ENCODE data around the gene TTC28.
"Not testable (repeated sequence)": the region's sequence is repeated elsewhere in the genome, so short reads cannot be mapped to it uniquely, and the experiment has no call there.

Gene TTC28

DNA sequence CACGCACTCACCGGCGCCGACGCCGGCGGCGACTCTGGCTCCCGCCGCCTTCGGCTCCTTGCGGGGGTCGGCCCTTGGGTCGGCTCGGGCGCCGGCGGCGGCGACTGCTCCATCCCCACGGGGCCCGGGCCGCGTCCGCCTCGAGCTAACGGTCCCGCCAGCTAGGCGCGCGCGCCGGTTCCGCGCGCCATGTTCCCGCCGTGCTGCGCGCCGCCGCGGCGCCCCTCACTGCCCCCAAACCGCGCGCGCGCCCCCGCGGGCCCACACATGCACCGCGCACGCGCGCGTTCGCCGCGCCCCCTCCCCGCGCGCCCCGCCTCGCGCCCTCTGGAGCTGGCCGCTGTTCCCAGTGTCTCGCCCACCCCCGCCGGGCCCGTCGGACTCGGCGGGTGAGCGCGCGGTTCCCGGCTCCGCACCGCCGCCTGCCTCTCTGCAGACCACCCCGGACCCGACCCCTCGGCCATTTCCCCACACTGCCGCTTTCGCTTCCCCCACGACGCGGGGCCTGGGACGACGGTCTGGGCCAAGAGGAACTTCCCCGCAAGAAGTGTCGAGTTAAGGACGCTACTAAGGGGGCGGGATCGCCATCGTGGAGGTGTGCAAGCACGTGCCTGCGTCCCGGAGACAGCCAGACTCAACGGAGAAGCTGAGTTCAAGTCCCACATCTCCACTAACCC lies at the start of gene TTC28:
TTC28 (minus strand) TSS at position 230 of the 677 bp plus-strand sequence; CDS start at position 113, 117 bp downstream.
- H3K4me3 ChIP-seq (ENCODE audit: low read depth, low read length) = peak within 1 kb of the TSS; percentile 40

DNA sequence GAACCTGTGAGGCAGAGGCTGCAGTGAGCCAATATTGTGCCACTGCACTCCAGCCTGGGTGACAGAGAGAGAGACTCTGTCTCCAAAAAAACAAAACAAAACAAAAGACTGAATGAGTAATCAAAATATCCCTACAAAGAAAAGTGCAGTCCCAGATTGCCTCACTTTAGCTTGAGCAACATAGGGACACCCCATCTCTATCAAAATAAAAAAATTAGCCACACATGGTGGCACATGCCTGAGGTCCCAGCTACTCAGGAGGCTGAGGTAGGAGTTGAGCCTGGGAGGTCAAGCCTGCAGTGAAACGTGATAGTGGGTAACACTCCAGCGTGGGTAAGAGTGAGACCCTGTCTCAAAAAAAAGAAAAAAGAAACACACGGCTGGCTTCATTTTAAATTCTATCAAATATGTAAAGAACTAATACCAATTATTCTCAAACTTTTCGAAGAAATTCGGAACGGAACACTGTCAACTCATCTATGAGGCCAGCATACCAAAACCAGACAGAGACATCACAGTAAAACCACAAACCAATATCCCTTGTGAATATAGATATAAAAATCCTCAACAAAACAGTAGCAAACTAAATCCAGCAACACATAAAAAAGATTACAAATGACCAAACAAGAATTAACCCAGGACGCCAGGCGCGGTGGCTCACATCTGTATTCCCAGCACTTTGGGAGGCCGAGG lies 49.1 kb upstream of the TTC28 start:
- no peak overlapping the region for H3K4me3 ChIP-seq (ENCODE audit: low read depth, low read length)

DNA sequence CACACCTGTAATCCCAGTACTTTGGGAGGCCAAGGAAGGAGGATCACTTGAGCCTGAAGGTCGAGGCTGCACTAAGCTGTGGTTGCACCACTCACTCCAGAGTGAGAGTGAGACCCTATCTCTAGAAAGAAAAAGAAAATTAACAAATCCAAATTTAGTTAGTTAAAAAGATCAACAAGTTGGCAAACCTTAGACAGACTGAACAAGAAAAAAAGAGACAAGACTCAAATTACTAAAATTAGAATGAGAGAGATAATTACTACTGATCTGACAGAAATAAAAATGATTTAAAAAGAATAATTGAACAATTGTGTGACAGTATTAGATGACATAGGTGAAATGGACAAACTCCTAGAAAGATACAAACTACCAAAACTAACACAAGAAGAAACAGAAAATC lies 48.4 kb upstream of the TTC28 start:
- no peak overlapping the region for H3K4me3 ChIP-seq (ENCODE audit: low read depth, low read length)

DNA sequence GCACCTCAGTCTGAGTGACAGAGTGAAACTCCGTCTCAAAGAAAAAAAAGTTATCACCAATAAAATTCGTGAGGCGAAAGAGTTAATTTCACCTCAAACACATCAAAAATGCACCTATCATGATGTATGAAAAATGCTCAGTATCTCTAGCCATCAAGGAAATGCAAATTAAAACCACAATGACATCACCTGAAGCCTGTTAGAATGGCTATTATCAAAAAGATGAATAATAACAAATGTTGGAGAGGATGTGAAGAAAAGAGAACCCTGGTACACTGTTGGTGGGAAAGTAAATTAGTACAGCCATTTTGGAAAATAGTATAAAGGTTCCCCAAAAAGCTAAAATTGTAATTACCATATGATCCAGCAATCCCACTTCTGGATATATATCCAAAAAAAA lies 38.4 kb upstream of the TTC28 start:
- H3K4me3 ChIP-seq (ENCODE audit: low read depth, low read length) = no peak overlapping the region

DNA sequence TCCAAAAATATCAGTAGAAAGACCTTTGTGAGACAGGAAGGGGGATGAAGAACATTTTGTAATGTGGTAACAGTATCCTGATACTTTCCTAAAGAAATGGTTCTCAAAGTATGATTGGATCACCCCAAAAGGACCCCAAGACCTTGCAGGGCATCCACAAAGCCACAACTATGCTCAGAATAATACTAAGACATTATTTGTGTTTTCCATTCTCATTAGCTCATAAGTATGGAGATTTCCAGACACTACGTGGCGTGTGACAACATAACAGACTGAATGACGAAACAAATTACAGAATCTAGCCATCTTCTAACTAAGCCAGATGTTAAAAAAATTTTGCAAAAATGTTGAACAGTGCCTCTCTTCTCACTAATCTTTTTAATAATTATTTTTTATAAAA lies 37.0 kb upstream of the TTC28 start:
- H3K4me3 ChIP-seq (ENCODE audit: low read depth, low read length) = no peak overlapping the region

DNA sequence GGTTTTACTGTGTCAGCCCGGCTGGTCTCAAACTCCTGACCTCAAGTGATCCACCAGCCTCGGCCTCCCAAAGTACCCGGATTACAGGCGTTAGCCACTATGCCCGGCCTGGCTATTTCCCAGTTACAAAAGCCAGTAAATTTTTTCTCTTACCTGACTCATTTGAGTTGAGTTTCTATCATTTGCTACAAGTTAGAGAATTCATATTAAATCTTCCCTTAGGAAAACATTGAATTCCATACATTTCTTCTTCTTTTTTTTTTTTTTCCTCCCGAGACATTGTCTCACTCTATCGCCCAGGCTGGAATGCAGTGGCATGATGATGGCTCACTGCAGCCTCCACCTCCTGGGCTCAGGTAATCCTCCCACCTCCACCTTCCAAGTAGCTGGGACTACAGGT lies 36.0 kb upstream of the TTC28 start:
- H3K4me3 ChIP-seq (ENCODE audit: low read depth, low read length) = no peak overlapping the region

DNA sequence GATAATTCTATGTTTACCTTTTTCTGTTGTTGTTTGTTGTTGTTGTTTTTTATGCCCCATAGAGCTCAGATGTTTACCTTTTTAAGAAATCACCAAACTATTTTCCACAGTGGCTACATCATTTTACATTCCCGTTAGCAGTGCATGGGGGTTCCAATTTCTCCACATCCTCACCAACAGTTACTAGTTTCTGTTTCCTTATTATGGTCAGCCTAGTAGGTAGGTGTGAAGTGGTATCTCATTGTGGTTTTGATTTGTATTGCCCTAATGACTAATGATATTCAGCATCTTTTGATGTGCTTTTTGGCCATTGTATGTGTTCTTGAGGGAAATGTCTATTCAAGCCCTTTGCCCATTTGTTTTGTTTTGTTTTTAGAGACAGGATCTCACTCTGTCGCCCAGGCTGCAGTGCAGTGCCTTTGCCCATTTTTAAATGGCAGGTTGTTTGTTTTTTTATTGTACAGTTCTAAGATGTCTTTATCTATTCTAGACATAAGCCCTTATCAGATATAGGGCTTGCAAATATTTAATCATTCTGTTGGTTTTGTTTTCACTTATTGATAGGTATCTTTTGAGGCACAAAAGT lies 34.5 kb upstream of the TTC28 start:
- H3K4me3 ChIP-seq (ENCODE audit: low read depth, low read length) = no peak overlapping the region

DNA sequence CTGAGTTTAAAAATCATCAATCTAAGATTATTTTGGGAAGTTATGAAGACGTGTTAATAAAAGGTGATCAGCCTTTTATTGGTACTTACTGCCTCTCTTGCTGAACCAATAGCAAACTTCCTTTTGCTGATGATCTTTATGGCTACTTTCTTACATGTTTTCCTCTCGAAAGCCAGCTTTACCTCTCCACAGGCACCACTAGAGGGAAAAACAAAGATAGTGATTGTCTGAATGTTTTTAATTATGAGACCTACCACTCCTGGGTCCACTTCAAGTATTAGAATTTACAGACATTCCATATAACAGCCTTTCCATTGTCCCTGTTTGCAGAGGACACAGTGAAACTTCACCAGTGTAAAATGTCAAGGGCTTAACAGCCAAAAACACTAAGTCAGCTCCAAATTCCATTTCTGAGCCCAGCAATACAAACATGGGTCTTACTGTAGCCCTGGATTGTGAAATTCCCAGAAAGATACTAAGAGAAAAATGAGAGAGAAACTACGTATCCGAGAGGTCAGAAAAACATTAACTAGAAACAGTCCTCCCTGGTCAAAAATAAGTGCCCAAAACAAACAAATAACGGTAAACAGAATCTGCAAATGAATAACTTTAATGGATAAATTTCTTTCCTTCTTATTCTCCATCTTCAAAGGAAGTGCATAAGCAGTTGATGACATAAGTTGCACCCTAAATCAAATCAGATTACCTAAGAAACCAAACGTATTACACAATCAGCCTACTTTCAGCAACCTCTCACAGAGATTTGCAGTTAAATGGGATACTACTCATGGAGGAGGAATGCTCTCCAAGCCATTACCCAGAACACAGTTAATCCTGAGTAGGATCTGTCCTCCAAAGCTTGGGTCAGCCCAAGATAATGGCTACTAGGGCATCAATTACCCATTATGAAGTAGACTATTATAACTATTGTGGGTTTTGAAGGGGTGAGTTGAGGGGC lies 32.5 kb upstream of the TTC28 start:
- H3K4me3 ChIP-seq (ENCODE audit: low read depth, low read length) = no peak overlapping the region

DNA sequence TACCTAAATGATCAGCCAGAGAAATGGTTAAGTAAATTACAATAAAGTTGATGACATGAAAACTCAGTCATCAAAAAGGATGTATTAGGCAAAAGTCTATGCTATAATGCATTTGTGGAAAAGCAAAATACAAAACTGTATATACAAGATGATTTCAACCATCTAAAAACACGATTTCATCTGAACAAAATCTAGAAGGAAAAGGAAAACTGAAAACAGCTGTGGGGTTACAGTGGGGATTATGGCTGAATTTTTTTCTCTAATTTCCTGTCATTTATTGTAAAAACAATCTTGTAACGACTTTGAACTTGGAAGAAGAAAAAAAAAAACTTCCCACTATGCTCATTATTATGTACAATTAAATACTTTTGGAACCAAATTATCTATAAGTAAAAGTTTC lies 31.7 kb upstream of the TTC28 start:
- no peak overlapping the region for H3K4me3 ChIP-seq (ENCODE audit: low read depth, low read length)

DNA sequence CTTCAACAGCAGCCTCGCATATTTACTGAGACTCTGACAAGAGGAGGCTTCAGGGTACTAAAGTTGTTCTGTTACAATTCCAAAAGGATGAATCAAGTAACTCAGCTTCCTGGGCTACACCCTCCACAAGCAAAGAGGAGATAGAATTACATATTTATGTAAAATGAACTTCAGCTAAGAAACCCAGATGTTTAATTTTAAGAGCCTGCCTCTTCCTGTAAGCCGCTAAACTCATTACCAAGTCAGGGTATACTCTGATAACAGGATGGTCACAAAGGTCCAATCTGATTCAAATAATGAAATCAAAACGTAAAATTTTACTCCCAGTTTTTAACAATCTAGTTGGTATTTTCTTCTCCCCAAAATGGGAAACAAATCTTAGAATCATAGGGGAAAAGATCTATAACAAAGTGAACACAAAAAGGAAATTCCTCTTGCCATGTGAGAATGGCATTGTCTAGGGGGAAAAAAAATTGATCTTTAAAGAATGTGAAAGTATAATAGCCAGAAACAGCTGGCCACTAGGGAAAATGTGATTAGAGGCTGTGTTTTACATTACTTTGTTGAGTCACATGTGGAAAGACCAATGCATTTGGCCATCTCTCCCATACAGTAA lies 31.0 kb upstream of the TTC28 start:
- H3K4me3 ChIP-seq (ENCODE audit: low read depth, low read length) = no peak overlapping the region

DNA sequence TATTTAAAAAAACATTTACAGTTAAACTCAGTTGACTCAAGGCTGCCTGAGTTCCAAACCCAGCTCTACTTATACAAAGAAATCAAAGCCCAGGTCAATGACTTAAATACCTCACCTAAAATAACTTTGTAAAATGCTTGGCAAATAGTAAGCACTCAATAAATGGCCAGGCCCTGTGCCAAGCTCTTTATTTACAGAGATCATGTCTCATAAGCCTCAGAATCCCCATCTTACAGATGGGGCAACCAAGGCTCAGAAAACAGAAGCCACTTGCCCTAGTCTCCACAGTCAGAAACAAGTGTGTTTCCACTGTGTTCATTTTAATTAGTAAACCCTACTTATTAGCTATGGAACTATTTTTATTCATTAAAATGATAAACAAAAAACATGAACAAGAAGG lies 30.5 kb upstream of the TTC28 start:
- H3K4me3 ChIP-seq (ENCODE audit: low read depth, low read length) = no peak overlapping the region

DNA sequence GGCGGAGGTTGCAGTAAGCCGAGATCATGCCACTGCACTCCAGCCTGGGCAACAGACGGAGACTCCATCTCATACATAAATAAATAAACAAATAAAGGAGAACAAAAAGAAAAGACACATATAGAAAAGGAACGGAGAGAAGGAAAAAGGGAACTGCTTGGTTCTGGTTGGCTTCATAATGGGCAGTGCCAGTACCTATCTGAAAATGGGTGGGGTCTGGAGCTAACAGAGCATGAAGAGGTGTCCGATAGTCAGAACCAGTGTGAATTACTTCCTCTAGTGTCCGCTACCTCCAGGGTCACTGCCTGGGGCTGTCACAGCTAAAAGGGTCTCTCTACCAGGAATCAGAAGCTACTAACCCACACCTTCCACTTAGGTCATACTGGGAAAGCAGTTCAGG lies 27.2 kb upstream of the TTC28 start:
- no peak overlapping the region for H3K4me3 ChIP-seq (ENCODE audit: low read depth, low read length)

DNA sequence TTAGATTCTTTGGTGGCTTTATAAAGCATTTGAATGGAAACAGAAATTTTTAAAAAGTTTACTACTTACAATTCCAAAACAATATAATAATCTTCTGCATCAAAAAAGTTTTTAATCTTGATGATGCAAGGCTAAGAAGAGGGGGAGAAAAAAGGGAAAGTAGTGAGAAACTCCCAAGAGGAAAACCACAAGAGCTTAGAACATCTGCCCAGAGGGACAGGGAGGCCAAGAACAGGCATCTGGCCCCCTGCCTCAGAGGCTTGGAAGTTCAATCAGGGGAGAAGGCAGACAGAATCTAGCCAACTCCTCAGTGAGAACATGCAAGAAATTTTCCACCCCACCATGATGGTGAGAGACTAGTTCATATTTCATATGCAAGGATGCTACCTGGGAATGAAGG lies 23.8 kb upstream of the TTC28 start:
- H3K4me3 ChIP-seq (ENCODE audit: low read depth, low read length) = no peak overlapping the region

DNA sequence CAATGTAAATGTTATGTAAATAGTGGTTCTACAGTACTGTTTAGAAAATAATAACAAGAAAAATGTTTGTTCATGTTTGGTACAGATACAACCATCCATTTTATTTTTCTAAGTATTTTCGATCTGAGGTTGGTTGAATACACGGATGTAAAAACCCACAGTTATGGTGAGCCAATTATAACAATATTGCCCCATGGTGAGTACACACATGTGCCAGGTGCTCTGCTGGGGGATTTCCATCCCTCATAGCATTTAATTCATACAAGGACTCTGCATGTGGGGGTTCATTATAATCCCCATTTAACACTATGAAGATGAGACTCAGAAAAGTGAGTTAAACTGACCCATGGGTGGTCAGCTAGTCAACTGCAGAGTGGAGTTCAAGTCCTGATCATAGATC lies 23.3 kb upstream of the TTC28 start:
- no peak overlapping the region for H3K4me3 ChIP-seq (ENCODE audit: low read depth, low read length)

DNA sequence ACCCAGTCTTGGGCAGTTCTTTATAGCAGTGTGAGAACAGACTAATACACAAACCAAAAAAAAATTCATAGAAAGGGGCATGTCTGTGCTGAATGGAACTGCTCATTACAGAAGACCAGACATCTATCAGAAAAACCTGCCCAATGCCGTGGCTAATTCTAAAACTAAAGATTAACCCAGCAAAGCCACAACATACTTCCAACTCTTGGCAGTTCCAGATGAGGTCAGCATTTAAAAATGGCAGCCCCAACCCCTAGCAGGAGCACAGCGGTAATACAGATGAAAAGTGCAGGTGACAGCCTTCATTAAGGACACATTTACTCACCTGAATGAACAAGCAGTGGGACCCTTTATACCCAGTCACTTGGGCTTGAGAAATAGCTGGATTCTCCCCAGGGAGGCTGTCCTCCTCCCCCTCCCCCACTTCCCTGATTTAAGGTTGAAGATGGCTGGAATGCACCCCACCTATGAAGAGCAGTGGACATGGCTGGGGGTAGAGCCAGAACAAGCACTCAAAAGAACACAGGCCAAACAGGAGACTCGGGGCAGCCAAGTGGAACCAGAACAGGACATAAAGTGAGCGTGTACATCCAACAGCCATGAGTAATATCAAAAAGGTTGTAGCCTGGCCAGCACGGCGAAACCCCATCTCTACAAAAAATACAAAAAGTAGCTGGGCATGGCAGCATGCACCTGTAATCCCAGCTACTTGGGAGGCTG lies 13.6 kb upstream of the TTC28 start:
- H3K4me3 ChIP-seq (ENCODE audit: low read depth, low read length) = not testable (repeated sequence)

DNA sequence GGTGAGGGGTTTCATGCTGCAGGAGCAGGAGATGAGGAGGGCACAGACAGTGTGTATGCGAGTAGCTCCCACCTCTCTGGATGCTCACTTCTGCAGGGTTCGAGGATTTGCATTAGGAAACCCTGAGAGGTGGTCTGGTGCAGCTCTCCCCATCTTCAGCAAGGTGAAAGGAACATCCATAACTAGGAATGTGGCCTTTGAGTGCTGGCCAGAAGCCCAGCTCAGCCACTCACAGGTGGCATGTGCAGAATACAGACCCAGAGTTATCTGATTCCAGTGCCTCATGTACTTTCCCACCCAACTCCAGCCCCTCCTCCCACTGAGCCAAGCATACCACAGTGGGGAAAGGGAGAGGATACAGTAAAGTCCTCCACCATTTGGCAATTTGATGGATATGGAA lies 10.2 kb upstream of the TTC28 start:
- H3K4me3 ChIP-seq (ENCODE audit: low read depth, low read length) = not testable (repeated sequence)

DNA sequence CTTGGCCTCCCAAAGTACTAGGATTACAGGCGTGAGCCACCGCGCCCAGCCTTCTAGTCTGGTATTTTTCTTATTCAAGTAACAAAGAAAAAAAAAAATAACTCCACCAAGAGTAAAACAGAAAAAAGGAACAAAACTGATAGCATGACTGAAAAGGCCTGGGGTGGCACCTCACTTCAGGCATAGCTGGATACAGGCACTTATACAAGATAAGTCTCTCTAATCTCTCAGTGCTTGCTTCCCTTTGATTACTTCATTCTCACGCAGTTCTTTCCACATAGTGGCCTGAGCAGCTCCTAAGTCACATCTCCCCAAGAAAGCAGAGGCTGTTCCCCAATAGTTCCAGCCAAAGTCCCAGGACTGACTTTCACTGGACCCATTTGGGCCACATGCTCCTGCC lies 3.3 kb upstream of the TTC28 start:
- not testable (repeated sequence) for H3K4me3 ChIP-seq (ENCODE audit: low read depth, low read length)

DNA sequence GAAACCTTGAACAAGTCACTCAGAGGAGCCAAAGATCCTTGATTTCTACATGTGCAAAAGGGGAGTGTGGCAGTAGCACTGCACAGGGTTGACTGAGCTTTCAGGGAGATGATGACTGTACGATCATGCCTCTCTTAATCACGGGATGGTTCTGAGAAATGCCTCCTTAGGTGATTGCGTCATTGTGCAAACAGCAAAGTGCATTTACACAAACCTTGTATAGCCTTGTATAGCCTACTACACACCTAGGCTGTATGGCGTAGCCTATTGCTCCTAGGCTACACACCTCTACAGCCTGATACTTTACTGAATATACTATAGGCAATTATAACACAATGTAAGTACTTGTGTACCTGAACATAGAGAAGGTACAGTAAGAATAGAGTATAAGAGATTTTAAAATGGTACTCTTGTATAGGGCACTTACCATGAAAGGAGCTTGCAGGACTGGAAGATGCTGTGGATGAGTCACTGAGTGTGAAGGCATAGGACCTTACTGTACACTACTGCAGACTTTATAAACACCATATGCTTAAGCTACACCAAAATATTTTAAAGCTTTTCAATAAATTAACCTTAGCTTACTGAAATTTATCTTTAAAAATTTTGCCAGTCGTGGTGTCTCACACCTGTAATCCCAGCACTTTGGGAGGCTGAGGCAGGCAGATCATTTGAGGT lies 1.3 kb upstream of the TTC28 start:
- not testable (repeated sequence) for H3K4me3 ChIP-seq (ENCODE audit: low read depth, low read length)

DNA sequence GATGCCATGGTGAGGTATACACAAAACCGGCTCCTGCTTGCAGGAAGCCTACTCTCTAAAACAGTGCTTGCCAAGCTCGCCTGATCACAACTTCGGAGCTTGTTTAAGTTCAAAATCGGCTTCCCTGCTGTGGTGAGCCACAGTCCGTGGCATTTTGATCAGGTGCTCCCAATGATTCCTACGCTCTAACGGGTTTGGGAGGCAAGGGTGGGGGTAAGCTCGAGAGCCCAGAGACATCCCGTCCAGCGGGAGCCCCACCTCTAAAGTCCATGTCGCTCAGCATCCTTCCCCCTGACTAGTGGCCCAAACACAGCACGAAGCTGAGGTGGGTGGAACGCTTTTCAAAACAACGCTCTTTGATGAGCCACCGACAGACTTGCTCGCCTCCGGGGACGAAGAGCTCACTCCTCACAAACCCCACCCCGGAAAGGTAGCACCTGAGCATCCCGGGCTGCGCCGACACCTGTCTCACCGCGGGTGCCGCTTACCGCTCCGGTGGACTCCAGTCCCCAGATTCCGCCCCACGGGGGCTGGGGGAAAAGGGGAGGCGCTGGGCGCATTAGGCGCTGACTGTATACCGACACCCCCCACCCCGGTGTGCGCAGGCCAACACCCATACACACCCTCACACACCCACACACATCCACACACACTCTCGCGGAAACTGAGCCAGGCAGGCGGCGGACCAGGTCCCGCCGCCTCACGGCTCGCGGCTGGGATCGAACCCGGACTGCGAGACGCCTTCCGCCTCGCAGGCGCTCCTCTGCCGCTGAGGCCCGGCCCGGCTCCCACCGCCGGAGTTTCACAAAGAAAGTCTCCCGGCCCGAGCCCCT lies 646 bp downstream of the TTC28 start:
- H3K4me3 ChIP-seq (ENCODE audit: low read depth, low read length) = peak overlapping the region; percentile 40

Measured in iPS-11a (cell line).